Fibroblast of skin of left quadriceps (primary cell): ENCODE results near the gene ARHGAP28.

Experiments used
- DNase-seq, 2 experiments: peaks; one replicate each; pipeline ENCODE4 v3.0.0-alpha.2; 2013; ENCODE audit warnings: low read depth in 2 of 2

ARHGAP28 gene

DNA sequence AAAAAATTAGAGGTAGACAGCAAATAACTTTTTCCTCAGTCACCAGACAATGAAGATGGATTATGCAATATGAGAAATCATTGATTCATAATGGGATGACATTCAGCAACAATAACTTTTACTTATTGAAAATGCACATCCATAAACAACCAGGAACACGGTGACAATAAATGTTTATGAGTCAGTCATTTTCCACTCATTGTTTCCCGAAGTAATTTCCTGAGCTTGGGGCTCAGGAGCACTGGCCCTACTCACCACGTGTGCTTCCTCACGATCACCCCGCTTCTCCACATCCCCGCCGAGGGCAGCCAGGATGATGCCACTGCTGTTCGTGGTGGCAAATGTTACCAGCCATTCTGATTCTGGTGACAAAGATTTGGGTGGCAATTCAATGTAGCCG, 231.8 kb downstream of the ARHGAP28 start:
- DNase-seq: no peak

DNA sequence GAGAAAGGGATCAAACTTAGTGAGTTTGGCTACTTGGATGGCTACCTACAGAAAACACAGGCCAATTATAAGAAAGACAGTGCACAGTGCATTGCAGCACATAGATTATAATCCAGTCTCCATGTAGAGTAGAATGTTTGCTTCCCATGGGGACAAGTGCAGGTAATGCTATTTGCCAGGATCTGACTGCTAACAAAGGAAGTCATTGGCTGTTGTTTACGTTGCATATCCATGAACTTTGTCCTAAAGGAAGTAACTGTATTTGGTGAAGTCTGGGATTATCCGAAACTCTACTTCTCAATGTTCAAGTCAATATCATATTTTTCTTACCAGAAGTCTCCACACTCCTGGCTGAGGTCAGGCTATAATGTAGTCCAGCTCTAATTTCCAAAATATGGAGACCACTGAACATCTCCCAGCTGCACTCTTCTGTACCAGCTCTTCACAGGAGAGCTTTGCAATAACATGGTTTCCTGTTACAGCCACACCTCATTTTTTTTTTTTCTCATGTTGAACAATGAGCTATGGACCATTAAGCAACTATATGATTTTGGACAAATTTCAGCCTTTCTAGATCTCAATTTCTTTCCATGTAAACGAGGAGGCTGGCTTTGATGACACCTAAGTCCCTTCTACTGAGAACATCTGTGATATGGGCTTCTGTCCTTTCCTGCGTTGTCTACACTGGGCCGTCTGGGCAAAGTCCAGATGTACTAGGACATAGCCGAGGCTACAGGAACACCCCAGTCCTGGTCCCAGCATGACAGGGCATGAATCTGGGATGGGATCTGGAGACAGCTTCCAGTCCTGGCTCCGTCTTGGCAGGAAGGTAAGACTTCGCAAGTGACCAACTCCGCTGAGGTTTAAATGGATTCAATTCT, 233.3 kb downstream of the ARHGAP28 start:
- DNase-seq: no peak

- no peak for DNase-seq
Measured at GRCh38 chr18:6963452-6964097, 234.1 kb downstream of the ARHGAP28 start.
